Neural cell (in vitro differentiated cells): ENCODE measurements around the gene COPS8. TPM values are rescaled to one million over a fixed set of nuclear protein-coding genes. Genes with fewer than 3 reads are reported as not detected.

Experiments
- H2AFZ ChIP-seq: fragments of 200-600, 300-800 bp; sonication (generic), shearing (Covaris generic); 2 replicates; pipeline ENCODE4 v1.6.0; 2014; ENCODE audit warnings: low read depth, mild to moderate bottlenecking, antibody characterized with exemption, low read length, moderate library complexity
- H3F3A ChIP-seq: fragments of 200-600 bp; shearing (Covaris generic); 2 replicates; pipeline ENCODE4 v1.6.1; 2016; ENCODE audit warnings: mild to moderate bottlenecking, moderate library complexity, mixed read lengths, antibody characterized with exemption, low read length; ENCODE audit not compliant: insufficient read depth, poor library complexity, severe bottlenecking
- H3K27ac ChIP-seq: fragments of 200-600, 300-800 bp; sonication (generic), shearing (Covaris generic); 2 replicates; pipeline ENCODE4 v1.5.1; 2014; ENCODE audit warnings: mild to moderate bottlenecking, low read length, moderate library complexity
- H3K27me3 ChIP-seq: fragments of 300-800, 200-600 bp; sonication (generic), shearing (Covaris generic); 2 replicates; pipeline ENCODE4 v1.6.0; 2014; ENCODE audit warnings: mild to moderate bottlenecking, low read depth, low read length, moderate library complexity; ENCODE audit not compliant: insufficient read depth
- H3K36me3 ChIP-seq: fragments of 300-800, 200-600 bp; sonication (generic), shearing (Covaris generic); 2 replicates; pipeline ENCODE4 v1.5.1; 2014; ENCODE audit warnings: mild to moderate bottlenecking, antibody characterized with exemption, low read length, moderate library complexity; ENCODE audit not compliant: insufficient read depth
- H3K4me2 ChIP-seq: fragments of 300-800, 200-600 bp; sonication (generic), shearing (Covaris generic); 2 replicates; pipeline ENCODE4 v1.6.0; 2014; ENCODE audit warnings: mild to moderate bottlenecking, low read length
- H3K4me3 ChIP-seq: fragments of 300-800, 200-600 bp; sonication (generic), shearing (Covaris generic); 2 replicates; pipeline ENCODE4 v1.5.1; 2014; ENCODE audit warnings: mild to moderate bottlenecking, low read length, moderate library complexity
- H3K79me2 ChIP-seq: fragments of 200-600 bp; shearing (Covaris generic); replicated peaks from 2 replicates; pipeline ENCODE4 v1.6.0; 2014; ENCODE audit warnings: mild to moderate bottlenecking, low read length, moderate library complexity; ENCODE audit not compliant: insufficient read depth
- H3K9ac ChIP-seq: fragments of 300-800, 200-600 bp; sonication (generic), shearing (Covaris generic); 2 replicates; pipeline ENCODE4 v1.6.1; 2016; ENCODE audit warnings: mild to moderate bottlenecking, low read length, mixed read lengths
- H3K9me2 ChIP-seq: fragments of 200-600 bp; shearing (Covaris generic); 2 replicates; pipeline ENCODE4 v1.6.1; 2016; ENCODE audit warnings: mild to moderate bottlenecking, low read length, mixed read lengths; ENCODE audit not compliant: insufficient read depth
- H3K9me3 ChIP-seq: fragments of 200-600, 300-800 bp; sonication (generic), shearing (Covaris generic); 2 replicates; pipeline ENCODE4 v1.6.1; 2016; ENCODE audit warnings: mild to moderate bottlenecking, mixed run types, low read length, moderate library complexity, mixed read lengths
- H4K20me1 ChIP-seq: fragments of 200-600 bp; shearing (Covaris generic); 2 replicates; pipeline ENCODE4 v1.6.1; 2016; ENCODE audit warnings: mild to moderate bottlenecking, mixed run types; ENCODE audit not compliant: insufficient read depth
- CTCF ChIP-seq: fragments of 450-650 bp; IDR thresholded peaks from 2 replicates; pipeline ENCODE4 v1.5.1; 2014; ENCODE audit warnings: antibody characterized with exemption, mild to moderate bottlenecking, moderate library complexity; ENCODE audit not compliant: poor library complexity, severe bottlenecking
- EP300 ChIP-seq: fragments of 450-650 bp; conservative IDR thresholded peaks from 2 replicates; pipeline ENCODE4 v1.6.1; 2014; ENCODE audit warnings: antibody characterized with exemption, mild to moderate bottlenecking, moderate library complexity; ENCODE audit not compliant: poor library complexity, severe bottlenecking
- EZH2 ChIP-seq: fragments of 200-600, 300-800 bp; shearing (Covaris generic), sonication (generic); IDR thresholded peaks from 2 replicates; pipeline ENCODE4 v1.6.1; 2014; ENCODE audit warnings: antibody characterized with exemption, low read length, borderline replicate concordance, mild to moderate bottlenecking; ENCODE audit not compliant: insufficient read depth, poor library complexity, severe bottlenecking
- MXI1 ChIP-seq: fragments of 450-650 bp; conservative IDR thresholded peaks from 2 replicates; pipeline ENCODE4 v1.6.1; 2014; ENCODE audit warnings: antibody characterized with exemption, mild to moderate bottlenecking; ENCODE audit not compliant: poor library complexity, severe bottlenecking
- POLR2AphosphoS5 ChIP-seq: IDR thresholded peaks from 2 replicates; pipeline ENCODE4 v1.6.1; 2012
- RAD21 ChIP-seq: fragments of 450-650 bp; conservative IDR thresholded peaks from 2 replicates; pipeline ENCODE4 v1.6.1; 2014; ENCODE audit warnings: antibody characterized with exemption, mild to moderate bottlenecking, moderate library complexity
- REST ChIP-seq: IDR thresholded peaks from 2 replicates; pipeline ENCODE4 v1.6.1; 2012; ENCODE audit warnings: borderline replicate concordance
- SMC3 ChIP-seq: fragments of 450-650 bp; conservative IDR thresholded peaks from 2 replicates; pipeline ENCODE4 v1.6.1; 2014; ENCODE audit warnings: antibody characterized with exemption, mild to moderate bottlenecking, moderate library complexity; ENCODE audit not compliant: poor library complexity
- TAF1 ChIP-seq: IDR thresholded peaks from 2 replicates; pipeline ENCODE4 v1.6.1; 2012; ENCODE audit warnings: low read depth
- polyA plus RNA-seq: library from polyadenylated mRNA; depleted of rRNA; stranded (reverse); fragments of >200 nt; gene quantifications from 2 replicates; pipeline ENCODE4 v1.2.3, GENCODE V29; 2014

COPS8 gene
- polyA plus RNA-seq, 1 donor from 2014 or later, result 269 TPM

- H3K36me3 ChIP-seq, result no peaks in the 10 kb centered on the region
- H3K27ac ChIP-seq, result no peak overlapping the region
- H3K27me3 ChIP-seq, result no peaks in the 10 kb centered on the region
- no peak for TF ChIP-seq CTCF
- no peak for TF ChIP-seq REST
- no peak for TF ChIP-seq EP300
- H4K20me1 ChIP-seq, result no peaks in the 10 kb centered on the region
- no peak overlapping the region for H3K9ac ChIP-seq
- H3K79me2 ChIP-seq, result no peaks in the 10 kb centered on the region
- H3K4me3 ChIP-seq, result no peak overlapping the region
- no peak overlapping the region for H3K4me2 ChIP-seq
- no peaks in the 10 kb centered on the region for H3K9me3 ChIP-seq
- H2AFZ ChIP-seq, result no peak overlapping the region
- H3F3A ChIP-seq, result no peaks in the 10 kb centered on the region
- H3K9me2 ChIP-seq, result no peaks in the 10 kb centered on the region
Observed at GRCh38 chr2:237053066-237053465, 32.6 kb upstream of the COPS8 start.

GRCh38 chr2:237055386-237056100 lies 30.1 kb upstream of the COPS8 start:
- H3K9me2 ChIP-seq, result no peaks in the 10 kb centered on the region
- H3K9me3 ChIP-seq, result no peaks in the 10 kb centered on the region
- TF ChIP-seq SMC3 (no peak), EP300 (no peak), RAD21 (no peak), REST (no peak), EZH2 (no peak), MXI1 (no peak), CTCF (no peak), POLR2AphosphoS5 (no peak), TAF1 (no peak)
- no peak overlapping the region for H3K27ac ChIP-seq
- H3K9ac ChIP-seq, result no peak overlapping the region
- no peaks in the 10 kb centered on the region for H4K20me1 ChIP-seq
- H2AFZ ChIP-seq, result no peak overlapping the region
- H3K79me2 ChIP-seq, result no peaks in the 10 kb centered on the region
- no peaks in the 10 kb centered on the region for H3F3A ChIP-seq
- H3K36me3 ChIP-seq, result no peaks in the 10 kb centered on the region
- no peaks in the 10 kb centered on the region for H3K27me3 ChIP-seq
- no peak overlapping the region for H3K4me2 ChIP-seq
- no peak overlapping the region for H3K4me3 ChIP-seq
